HG03442 (cell line): ENCODE measurements around the gene CCDC91.
"Not testable (repeated sequence)": the region's sequence is repeated elsewhere in the genome, so short reads cannot be mapped to it uniquely, and the experiment has no call there.

Experiments
- ATAC-seq: cut with Tn5 transposase; IDR thresholded peaks from one replicate; pipeline ENCODE4 v1.9.1; 2021; ENCODE audit warnings: mild to moderate bottlenecking, moderate library complexity; ENCODE audit not compliant: unreplicated experiment

CCDC91 gene

DNA sequence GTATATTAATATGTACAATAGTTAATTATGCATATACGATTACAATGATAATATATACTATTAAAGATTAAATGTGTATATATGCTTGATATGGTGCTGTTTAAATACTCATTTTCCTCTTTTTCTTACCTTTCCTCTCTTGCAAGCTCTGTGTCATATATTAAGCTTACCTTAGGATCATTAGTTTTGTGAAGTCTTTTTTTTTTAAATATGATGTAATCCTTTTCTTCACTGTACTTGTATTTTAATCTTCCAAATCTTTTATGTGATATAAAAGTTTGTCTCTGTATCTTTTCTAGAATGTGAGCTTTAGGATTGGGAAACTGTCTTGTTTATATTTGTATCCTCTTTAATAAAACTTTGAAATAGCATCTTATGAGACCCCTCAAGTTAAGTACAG is 88.7 kb downstream of the CCDC91 start:
- no peak for ATAC-seq

DNA sequence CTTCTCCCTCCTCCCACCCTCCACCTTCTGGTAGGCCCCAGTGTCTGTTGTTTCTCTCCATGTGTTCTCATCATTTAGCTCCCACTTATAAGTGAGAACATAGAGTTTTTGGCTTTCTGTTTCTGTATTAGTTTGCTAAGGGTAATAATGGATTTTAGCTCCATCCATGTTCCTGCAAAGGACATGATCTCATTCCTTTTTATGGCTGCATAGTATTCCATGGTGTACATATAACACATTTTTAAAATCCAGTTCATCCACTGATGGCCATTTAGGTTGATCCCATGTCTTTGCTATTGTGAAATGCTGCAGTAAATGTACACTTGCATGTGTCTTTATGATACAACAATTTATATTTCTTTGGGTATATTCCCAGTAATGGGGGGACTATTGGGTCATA is 96.1 kb downstream of the CCDC91 start:
- ATAC-seq, result no peak

DNA sequence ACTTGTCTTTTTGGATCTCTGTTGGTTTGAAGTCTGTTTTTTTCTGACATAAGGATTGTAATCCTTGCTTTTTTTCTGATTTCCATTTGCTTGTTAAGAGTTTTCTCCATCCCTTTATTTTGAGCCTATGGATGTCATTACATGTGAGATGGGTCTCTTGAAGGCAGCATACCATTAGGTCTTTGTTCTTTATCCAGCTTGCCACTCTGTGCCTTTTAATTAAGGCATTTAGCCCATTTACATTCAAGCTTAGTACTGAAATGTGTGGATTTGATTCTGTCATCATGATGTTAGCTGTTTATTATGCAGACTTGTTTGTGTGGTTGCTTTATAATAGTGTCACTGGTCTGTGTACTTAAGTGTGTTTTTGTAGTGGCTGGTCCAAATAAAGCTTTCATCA is 100.0 kb downstream of the CCDC91 start:
- no peak for ATAC-seq

DNA sequence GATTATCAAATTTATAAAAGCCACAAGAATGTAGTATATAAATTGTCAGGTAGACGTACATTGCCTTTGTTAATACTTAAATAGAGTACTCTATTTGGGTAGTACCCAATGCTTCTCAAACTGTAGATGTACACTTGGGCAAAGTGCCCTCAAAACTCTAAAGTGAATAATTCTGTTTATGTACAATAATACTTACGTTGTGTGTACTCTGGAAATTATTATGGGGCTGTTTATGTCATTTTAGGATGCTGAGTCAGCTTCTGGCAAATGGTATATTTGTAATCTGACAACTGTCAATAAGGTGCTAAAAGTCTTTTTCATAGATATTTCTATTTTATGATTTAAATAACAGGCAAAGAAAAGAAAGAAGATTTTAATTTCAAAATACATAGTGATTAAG is 102.4 kb downstream of the CCDC91 start:
- ATAC-seq, result no peak

DNA sequence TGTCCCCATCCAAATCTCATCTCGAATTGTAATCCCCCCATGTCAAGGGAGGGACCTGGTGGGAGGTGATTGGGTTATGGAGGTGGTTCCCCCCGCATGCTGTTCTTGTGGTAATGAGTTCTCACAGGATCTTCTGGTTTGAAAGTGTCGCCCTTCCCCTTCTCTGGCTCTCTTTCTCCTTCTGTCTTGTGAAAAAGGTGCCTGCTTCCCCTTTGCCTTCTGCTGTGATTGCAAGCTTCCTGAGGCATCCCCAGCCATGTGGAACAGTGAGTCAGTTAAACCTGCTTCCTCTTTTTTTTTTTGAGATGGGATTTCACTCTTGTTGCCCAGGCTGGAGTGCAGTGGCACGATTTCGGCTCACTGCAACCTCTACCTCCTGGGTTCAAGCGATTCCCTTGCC is 104.0 kb downstream of the CCDC91 start:
- ATAC-seq, result no peak

DNA sequence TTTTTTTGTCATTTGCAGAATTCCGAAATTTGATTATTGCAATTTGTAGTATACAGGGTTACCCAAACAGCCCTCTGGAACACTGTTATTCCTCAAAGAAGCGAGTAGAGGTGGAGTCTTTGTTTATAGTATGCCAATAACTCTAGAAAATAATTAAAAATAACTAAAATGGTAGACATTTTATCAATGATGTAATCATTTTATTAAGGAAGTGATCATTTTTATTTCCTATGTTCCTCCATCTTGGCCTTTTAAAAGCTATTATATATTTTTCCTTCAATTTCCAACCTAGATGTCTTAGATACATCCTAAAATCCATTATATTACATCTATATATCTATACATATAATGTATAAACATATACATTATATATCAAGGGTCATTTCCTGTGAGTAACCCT is 106.0 kb downstream of the CCDC91 start:
- ATAC-seq, result no peak

DNA sequence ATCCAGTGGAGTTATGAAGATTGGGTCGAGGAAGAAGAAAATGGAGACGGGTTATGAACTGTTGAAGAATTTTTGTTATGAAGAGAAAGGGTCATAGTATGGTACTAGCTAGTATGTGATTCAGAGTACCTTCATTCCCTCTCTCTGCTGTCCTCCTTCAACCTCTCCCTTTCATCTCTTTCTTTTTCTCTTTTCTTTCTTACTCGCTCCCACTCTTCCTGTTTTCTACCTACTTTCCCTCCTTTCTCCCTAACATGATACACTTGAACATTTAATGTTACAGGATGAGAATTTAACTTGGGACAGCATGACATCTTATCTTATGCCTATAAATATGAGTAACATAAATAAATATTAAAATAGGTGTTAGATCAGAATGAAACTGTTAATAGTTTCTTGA is 112.9 kb downstream of the CCDC91 start:
- no peak for ATAC-seq

DNA sequence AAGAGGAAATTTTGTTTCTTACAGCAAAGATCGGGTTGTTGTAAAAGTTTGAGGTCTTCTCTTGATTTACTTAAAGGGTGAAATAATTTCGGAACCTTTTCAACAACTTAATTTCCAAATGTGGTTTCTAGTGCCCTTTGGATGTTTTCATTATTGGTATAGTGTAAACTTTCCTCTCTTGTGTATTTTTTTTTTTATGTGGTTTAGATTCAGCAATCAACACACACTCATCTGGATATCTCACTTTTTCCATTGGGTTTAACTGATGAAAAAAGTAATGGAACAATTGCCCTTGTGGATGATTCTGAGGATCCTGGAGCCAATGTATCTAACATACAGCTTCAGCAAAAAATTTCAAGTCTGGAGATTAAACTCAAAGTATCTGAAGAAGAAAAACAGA is 116.3 kb downstream of the CCDC91 start:
- no peak for ATAC-seq

DNA sequence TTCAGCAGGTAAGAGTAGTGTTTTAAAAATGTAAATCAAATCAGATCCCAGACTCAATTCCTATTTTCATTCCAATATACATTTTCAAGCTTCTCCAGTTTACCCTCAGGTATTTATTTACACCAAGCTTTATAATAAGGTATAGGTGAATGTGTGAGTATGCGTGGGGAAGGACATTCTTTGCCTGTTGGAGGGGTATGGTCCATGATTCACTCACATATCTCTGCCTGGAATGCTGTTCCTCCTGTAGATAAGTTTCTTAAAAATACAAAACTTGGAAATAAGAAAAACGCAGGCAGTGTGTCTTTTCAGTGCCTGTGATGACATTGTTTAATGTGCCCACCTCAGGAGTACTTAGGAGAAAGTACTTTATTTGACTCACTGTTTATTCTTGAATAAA is 118.6 kb downstream of the CCDC91 start:
- ATAC-seq, result no peak

DNA sequence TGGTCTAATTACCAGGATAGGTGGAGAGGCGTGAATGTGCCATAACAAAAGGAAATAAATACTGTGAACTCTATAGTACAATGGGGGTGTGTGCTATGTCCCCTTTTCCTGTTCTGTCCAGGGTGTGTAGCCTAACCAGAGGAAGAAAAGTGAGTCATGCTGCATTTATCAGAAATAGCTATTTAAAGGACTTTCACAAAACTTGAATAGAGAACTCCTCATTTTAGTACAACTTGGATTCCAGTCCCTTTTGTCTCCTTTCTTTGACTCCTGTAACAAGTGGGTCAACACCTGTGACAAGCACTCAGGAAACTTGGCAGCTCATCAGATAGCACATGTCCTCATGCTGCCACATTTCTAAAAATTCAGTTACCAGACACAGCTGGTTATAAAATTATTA is 123.4 kb downstream of the CCDC91 start:
- ATAC-seq, result no peak

DNA sequence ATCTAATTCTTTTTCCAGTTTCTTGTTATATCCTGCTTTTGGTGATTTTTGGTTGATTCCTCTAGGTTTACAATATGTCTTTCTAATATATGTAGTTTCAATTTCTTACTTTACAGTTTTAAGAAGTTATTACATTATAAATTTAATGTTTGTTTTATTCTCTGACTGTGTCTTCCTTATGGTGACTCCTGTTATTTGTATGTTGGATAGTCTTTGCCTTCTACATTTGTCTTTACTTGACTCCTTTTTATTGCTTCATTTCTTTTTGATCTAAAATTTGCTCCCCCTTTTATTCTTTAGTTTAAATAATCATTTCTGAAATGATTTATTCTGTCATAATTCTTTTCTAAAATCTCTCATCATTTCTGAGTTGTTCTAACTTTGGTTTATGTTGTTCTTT is 125.8 kb downstream of the CCDC91 start:
- no peak for ATAC-seq

DNA sequence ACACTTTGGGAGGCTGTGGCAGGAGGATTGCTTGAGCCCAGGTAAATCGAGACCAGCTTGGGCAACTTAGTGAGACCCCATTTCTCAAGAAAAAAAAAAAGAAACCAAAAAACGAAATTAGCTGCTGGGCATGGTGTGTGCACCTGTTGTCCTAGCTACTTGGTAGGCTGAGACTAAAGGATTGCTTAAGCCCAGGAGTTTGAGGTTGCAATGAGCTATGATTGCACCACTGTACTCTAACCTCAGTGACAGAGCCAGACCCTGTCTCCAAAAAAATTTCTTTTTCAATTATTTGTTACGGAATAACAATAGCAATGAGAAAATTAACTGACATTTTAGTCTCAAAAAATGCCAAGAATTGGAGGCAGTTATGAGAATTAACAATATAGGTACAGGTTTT is 128.0 kb downstream of the CCDC91 start:
- no peak for ATAC-seq

DNA sequence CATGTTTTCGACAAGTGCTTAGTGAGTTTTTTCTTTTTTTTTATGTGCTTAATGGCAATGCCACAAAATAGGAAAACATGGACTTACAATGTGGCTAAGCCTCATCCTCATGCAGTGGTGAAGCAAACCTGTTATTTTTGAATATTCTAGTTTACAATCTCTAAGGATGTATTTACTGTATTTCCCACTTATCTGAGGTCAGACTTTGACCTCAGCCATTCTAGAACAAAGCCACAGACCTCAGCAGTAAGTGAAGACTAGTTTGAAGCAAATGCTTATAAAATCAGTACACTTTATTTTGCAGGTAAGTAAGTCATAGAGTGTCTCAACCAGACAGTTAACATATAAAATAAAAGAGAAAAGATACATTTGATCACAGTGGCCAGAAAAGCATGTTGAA is 130.1 kb downstream of the CCDC91 start:
- ATAC-seq, result no peak

DNA sequence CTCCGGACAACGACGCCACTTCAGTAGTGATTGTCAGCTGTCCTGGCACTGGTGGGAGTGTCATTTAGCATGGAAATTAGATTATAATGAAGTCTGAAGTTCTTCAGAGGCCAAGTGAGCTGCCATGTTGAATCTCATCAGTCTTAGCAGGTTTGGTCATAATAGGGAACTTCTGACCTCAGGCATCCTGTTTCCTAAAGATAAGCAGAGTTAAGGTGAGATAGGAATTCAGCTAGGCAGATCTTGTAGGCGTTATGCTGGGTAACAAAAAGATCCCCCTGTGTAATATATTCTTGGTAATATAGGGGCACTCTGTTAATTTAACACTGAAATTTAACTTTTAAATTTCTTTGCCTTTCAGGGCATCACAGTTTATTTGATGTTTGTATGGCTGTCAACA is 137.5 kb downstream of the CCDC91 start:
- no peak for ATAC-seq

DNA sequence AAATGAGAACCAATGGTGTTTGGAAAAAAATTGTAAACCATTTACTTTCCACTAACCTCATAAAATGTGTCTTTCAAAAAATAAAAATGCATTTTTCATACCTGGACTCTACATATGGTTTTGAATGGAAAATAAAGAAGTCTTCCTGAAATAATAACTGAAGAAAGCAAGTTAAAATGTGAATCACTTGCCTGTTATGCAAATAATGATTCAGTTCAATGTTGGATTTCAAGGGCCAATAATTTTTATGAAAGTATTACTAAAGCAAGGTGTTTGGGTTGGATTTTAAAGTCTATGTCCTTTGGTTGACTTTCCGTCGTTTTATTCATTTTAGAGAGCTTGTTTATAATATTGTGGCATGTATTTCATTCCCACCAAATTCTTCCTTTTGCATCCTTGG is 138.7 kb downstream of the CCDC91 start:
- no peak for ATAC-seq

DNA sequence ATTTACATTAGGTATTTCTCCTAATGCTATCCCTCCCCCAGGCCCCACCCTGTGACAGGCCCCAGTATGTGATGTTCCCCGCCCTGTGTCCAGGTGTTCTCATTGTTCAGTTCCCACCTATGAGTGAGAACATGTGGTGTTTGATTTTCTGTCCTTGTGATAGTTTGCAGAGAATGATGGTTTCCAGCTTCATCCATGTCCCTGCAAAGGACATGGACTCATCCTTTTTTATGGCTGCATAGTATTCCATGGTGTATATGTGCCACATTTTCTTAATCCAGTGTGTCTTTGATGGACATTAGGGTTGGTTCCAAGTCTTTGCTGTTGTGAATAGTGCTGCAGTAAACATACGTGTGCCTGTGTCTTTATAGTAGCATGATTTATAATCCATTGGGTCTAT is 139.5 kb downstream of the CCDC91 start:
- not testable (repeated sequence) for ATAC-seq

DNA sequence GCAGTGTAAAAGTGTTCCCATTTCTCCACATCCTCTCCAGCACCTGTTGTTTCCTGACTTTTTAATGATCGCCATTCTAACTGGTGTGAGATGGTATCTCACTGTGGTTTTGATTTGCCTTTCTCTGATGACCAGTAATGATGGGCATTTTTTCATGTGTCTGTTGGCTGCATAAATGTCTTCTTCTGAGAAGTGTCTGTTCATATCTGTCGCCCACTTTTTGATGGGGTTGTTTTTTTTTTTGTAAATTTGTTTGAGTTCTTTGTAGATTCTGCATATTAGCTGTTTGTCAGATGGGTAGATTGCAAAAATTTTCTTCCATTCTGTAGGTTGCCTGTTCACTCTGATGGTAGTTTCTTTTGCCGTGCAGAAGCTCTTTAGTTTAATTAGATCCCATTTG is 140.0 kb downstream of the CCDC91 start:
- not testable (repeated sequence) for ATAC-seq

DNA sequence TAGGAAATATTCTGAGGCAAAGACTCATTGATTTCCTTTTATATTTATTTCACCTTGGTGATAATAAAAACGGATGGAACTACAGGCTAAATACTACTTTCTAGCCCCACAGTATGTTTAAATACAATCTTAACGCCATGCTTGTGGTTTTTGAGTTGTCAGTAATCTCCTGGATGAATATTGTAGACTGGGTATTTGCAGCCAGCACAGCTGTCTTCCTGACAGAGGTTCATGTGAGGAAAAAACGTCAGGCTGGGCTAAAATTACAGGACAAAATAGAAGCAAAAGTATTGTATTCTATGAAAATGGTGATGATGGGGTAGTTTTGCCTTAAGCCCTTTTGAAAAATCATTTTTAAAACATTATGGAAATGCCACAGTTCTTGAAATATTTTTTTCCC is 140.9 kb downstream of the CCDC91 start:
- no peak for ATAC-seq

DNA sequence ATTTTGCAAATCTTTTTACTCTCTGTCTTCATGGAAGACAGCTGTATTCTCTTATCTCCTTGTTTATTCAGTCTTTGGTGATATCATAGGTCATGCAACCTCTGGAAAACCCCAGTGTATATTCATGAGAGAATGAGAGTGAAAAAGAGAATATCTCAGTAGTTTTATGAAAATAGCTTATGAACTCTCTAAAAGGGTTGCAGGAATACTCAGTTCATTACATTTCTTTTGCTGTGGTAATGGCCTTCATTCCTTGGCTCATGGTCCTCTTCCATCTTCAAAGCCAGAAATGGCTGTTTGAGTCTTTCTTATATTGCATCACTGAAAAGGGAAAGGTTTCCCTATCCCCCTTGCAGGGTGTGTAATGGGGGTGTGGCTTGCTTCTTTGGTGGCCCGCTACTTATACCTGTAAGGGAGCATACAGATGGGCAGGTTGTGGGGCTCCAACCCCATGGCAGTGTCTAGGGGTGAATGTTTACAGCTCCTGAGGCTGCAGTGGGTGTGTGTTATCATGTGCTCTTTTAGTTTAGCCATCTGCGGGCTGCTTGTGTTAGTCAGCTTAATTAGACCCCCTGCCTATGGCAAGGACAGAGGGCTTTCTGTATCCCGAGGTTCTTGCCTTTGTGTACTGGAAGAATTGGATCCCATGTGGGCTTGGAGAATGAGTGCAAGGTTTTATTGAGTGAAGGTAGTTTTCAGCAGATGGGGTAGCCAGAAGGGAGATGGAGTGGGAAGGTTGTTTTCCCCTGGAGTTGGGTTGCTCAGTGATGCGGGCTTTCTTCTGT is 150.2 kb downstream of the CCDC91 start:
- ATAC-seq, result no peak

DNA sequence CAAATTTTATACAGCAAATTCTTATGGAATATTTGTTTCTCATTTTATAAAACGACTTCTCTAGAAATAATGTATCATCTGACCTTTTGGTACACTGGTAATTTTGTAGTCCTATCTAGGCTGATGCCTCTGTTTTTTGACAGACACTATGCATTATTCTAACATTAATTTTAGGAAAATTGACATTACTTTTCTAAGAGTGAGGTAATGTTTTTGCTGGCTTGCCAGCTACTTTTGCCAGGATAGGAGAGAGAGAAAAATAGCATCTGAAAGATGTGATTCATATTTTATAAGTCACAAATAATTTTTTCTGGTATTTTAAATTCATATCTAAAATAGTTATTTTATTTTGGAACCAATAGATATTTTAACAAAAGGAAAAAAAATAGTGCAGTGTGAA is 153.5 kb downstream of the CCDC91 start:
- ATAC-seq, result no peak

DNA sequence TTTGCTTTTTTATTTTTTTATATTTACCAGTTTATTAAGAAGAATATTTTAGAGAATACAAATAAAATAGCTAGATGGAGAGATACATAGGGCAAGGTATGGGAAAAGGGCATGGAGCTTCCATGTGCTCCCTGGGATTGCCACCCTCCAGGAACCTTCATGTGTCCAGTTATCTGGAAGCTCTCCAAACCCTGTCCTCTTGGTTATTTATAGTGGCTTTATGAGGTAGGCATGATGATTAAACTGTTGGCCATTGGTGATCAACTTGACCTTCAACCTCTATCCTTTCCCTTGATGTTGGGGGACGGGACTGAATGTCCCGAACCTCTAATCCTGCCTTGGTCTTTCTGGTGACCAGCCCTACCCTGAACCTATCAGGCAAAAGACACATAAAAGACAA is 156.3 kb downstream of the CCDC91 start:
- ATAC-seq, result no peak

DNA sequence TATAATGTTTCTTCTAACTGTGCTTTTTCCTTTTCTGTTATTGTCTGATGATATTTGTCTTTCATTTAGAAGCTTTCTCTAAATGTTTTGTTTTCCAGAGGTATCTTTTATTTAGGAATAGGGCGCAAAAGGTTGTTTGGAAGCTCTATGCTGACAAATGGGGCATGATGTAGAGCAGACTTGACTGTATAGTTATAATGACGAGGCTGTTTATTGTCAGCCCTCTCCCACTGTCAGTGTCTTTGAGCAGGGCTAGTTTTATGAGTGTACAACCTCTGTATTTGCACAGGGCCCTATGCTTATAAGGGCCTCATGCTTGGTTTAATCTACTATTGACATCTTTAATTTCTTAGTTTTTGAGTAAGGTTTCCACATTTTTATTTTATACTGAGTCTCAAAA is 158.9 kb downstream of the CCDC91 start:
- ATAC-seq, result no peak

DNA sequence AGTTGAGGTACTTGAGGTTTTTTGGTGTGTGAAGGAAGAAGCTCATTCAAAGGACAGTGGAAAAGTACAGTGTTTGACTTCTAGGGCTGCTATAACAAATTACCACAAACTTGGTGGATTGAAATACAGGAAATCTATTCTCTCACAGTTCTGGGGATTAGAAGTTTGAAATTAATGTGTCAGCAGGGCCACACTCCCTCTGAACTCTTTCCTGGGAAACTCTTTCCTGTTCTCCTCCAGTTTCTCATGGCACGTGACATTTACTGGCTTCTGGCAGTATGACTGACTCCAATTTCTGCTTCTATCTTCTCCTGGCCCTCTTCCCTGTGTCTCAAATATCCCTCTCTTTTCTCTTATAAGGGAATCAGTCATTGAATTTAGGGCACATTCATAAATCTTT is 160.2 kb downstream of the CCDC91 start:
- no peak for ATAC-seq
